Parathyroid adenoma (tissue), 2 donors: ENCODE results near the gene CITED1.

Source experiments
- H2AFZ ChIP-seq: fragments of 300-600 bp; sonication (generic); one replicate; pipeline ENCODE4 v1.7.0; 2017; ENCODE audit warnings: antibody characterized with exemption, mild to moderate bottlenecking
- H3K27ac ChIP-seq: fragments of 300-600 bp; sonication (generic); one replicate; pipeline ENCODE4 v1.7.0; 2017
- H3K27me3 ChIP-seq: fragments of 300-600 bp; sonication (generic); one replicate; pipeline ENCODE4 v1.7.0; 2017; ENCODE audit warnings: low read length; ENCODE audit not compliant: control insufficient read depth, insufficient read depth
- H3K36me3 ChIP-seq: fragments of 300-600 bp; sonication (generic); one replicate; pipeline ENCODE4 v1.7.0; 2017; ENCODE audit warnings: low read length; ENCODE audit not compliant: control insufficient read depth, insufficient read depth
- H3K4me1 ChIP-seq: fragments of 300-600 bp; sonication (generic); one replicate; pipeline ENCODE4 v1.7.0; 2017; ENCODE audit warnings: control low read depth
- H3K4me2 ChIP-seq: fragments of 300-600 bp; sonication (generic); one replicate; pipeline ENCODE4 v1.7.0; 2017; ENCODE audit warnings: low read length
- H3K4me3 ChIP-seq: fragments of 300-600 bp; sonication (generic); one replicate; pipeline ENCODE4 v1.7.0; 2017; ENCODE audit warnings: low read depth, low read length
- H3K79me2 ChIP-seq: fragments of 300-600 bp; sonication (generic); one replicate; pipeline ENCODE4 v1.7.0; 2017; ENCODE audit warnings: control low read depth
- H3K9ac ChIP-seq: fragments of 300-600 bp; sonication (generic); one replicate; pipeline ENCODE4 v1.7.0; 2017; ENCODE audit warnings: mild to moderate bottlenecking
- H3K9me3 ChIP-seq: fragments of 300-600 bp; sonication (generic); one replicate; pipeline ENCODE4 v1.7.0; 2017; ENCODE audit warnings: low read length; ENCODE audit not compliant: control insufficient read depth
- TF ChIP-seq, protein P1 (sequence below): fragments of 300-600 bp; sonication (generic); IDR thresholded peaks from one replicate; pipeline ENCODE4 v1.7.0; 2017; ENCODE audit warnings: antibody characterized with exemption, mild to moderate bottlenecking
- donor health status: primary hyperparathyroidism.

The CITED1 gene

DNA sequence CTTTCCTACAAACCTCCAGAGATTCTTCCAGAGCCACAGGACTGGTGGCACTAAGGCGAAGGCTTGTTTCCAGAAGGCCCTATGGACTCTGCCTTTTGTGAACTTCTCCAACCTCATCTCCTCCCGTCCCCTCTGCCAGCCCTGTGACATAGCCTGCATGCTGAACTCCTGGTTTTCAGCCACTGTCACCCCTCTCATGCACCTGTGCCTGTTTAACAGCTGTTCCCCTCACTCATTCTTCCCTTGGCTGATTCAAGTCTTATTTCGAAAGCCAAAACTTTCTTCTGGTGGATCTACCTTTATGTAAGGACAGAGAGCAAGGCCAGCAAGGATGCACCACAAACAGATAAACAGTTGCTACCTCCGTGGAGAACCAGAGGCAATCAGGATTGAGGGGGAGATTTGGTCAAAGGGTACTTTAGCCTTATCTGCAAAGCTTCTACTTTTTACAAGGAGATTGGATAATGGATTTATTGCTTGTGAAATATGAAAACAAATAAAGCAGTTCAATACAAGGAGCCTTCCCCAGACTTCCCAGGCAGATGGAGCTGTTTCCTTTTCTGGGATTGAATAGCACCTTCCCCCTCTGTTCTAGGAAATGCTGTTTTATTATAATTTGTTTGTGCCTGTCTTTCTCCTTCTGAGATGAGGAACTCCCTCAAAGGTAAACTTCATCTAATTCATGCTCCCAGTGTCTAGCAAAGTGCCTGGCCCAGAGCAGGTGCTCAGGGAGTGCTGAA lies 5.7 kb downstream of the CITED1 start:
- Histone ChIP-seq H3K79me2 (no peaks in the 10 kb centered on the region), H3K27me3 (no peaks in the 10 kb centered on the region), H3K4me1 (no peaks in the 10 kb centered on the region), H3K36me3 (no peaks in the 10 kb centered on the region), H3K27ac (no peak overlapping the region), H3K9me3 (no peaks in the 10 kb centered on the region), H3K4me3 (no peak overlapping the region), H3K9ac (no peak overlapping the region), H2AFZ (no peak overlapping the region), H3K4me2 (no peak overlapping the region)
- TF ChIP-seq, protein P1, sequence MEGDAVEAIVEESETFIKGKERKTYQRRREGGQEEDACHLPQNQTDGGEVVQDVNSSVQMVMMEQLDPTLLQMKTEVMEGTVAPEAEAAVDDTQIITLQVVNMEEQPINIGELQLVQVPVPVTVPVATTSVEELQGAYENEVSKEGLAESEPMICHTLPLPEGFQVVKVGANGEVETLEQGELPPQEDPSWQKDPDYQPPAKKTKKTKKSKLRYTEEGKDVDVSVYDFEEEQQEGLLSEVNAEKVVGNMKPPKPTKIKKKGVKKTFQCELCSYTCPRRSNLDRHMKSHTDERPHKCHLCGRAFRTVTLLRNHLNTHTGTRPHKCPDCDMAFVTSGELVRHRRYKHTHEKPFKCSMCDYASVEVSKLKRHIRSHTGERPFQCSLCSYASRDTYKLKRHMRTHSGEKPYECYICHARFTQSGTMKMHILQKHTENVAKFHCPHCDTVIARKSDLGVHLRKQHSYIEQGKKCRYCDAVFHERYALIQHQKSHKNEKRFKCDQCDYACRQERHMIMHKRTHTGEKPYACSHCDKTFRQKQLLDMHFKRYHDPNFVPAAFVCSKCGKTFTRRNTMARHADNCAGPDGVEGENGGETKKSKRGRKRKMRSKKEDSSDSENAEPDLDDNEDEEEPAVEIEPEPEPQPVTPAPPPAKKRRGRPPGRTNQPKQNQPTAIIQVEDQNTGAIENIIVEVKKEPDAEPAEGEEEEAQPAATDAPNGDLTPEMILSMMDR: no peak

DNA sequence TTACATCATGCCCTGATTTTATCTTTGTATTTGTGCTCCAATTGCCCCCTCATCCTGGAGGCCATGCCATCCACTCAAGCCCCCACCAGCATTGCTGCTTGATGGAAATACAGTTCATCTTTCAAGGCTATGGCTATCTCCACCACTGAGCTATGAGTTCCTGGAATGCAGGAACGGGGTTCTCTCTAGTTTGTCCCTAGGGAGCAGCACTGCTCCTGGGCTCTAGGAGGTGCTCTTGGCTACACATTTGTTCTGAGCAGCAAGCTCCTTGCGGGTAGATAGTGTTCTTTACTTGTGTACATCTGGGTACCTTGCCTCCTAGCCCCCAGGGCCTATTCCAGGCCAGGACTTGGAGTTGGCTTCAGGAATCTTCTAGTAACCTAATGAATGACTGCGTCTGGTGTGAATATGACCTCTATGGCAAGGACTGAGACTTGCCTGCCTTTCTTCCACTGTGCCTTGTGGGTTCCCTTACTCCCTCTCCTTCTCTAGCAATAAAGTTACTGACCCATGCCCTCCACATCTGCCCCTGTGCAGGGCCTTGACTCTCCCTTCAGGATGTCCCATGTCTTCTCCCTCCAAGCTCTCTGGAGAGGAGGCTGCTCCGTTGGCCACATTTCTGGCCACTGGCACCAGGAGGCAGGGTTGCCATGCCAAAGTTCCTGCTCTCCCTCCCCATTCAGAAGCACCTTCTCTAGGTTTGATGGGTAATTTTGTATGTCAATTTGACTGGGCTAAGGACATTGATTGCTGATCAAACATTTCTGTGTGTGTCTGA lies 7.6 kb downstream of the CITED1 start:
- Histone ChIP-seq H3K4me2 (no peak overlapping the region), H3K9ac (no peak overlapping the region), H3K4me1 (no peaks in the 10 kb centered on the region), H2AFZ (no peak overlapping the region), H3K4me3 (no peak overlapping the region), H3K36me3 (no peaks in the 10 kb centered on the region), H3K27me3 (no peaks in the 10 kb centered on the region), H3K27ac (no peak overlapping the region), H3K79me2 (no peaks in the 10 kb centered on the region), H3K9me3 (no peaks in the 10 kb centered on the region)
- TF ChIP-seq, protein P1: no peak

DNA sequence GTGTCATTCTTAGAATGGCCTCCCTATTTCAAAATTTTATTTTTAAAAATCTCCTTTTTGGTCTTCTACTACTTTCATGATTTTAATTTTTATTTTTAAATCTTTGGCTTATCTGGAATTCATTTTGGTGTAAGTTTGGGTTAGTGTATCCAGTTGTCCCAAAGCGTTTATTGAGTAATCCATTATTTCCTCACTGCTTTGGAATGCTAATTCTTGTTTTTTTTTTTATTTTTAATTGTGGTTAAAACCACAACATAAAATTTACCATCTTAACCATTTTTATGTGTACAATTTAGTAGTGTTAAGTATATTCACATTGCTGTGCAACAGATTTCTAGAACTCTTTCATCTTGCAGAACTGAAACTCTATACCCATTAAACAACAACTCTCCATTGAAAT lies 8.7 kb downstream of the CITED1 start:
- TF ChIP-seq, protein P1: no peak
- H2AFZ ChIP-seq: no peak overlapping the region
- no peak overlapping the region for H3K4me2 ChIP-seq
- H3K4me3 ChIP-seq: no peak overlapping the region
- no peaks in the 10 kb centered on the region for H3K36me3 ChIP-seq
- no peak overlapping the region for H3K9ac ChIP-seq
- H3K27ac ChIP-seq: no peak overlapping the region
- H3K4me1 ChIP-seq: no peaks in the 10 kb centered on the region
- H3K79me2 ChIP-seq: no peaks in the 10 kb centered on the region
- no peaks in the 10 kb centered on the region for H3K9me3 ChIP-seq
- H3K27me3 ChIP-seq: no peaks in the 10 kb centered on the region

DNA sequence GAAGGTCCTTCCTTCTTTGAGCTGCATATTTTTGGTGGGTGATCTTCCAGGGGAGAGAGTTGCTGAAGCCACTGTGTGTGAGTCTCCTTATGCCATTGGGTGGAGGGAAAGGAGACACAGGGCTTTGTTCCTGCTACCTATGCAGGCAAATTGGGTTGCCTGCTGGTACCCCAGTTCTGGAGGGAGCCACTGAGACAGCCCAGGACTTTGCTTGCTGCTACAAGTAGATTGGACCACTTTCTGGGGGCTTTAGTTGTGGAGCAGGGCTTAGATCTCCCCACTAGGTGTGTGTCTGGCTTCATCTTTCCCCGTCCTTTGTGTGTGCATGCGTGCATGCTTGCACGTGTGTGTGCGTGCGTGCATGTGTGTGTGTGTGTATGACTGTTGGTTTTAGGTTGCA lies 10.0 kb downstream of the CITED1 start:
- H2AFZ ChIP-seq: no peak overlapping the region
- TF ChIP-seq, protein P1: no peak
- H3K4me3 ChIP-seq: no peak overlapping the region
- no peak overlapping the region for H3K27ac ChIP-seq
- no peaks in the 10 kb centered on the region for H3K4me1 ChIP-seq
- H3K79me2 ChIP-seq: no peaks in the 10 kb centered on the region
- no peak overlapping the region for H3K4me2 ChIP-seq
- H3K9me3 ChIP-seq: no peaks in the 10 kb centered on the region
- no peaks in the 10 kb centered on the region for H3K36me3 ChIP-seq
- H3K27me3 ChIP-seq: no peaks in the 10 kb centered on the region
- H3K9ac ChIP-seq: no peak overlapping the region
